Measurements from ENCODE around the gene AFAP1L2.
"Not testable (repeated sequence)": the region's sequence is repeated elsewhere in the genome, so short reads cannot be mapped to it uniquely, and the experiment has no call there.

Gene AFAP1L2

DNA sequence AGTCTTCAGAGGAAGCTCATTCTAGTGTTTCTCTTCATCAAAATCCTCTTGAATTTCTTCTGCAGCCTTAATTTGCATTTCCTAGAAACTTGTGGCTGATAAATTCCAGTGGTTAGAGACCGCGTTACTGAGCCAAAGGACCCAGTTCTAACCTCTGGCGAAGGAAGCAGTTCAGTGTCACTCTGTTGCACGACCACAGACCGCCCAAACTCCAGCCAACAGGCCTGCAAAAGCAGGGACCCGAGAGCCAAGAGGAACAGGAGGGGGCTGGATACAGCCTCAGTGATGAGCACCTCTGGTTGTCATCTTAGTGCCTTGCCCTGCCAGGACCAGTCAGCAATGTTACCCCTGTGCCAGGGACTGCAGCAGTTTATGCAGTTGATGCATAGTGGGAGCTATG is 70.0 kb downstream of the AFAP1L2 start:
- DNase-seq = no peak

GRCh38 chr10:114333441-114333840 is 70.9 kb downstream of the AFAP1L2 start:
- not testable (repeated sequence) for DNase-seq

DNA sequence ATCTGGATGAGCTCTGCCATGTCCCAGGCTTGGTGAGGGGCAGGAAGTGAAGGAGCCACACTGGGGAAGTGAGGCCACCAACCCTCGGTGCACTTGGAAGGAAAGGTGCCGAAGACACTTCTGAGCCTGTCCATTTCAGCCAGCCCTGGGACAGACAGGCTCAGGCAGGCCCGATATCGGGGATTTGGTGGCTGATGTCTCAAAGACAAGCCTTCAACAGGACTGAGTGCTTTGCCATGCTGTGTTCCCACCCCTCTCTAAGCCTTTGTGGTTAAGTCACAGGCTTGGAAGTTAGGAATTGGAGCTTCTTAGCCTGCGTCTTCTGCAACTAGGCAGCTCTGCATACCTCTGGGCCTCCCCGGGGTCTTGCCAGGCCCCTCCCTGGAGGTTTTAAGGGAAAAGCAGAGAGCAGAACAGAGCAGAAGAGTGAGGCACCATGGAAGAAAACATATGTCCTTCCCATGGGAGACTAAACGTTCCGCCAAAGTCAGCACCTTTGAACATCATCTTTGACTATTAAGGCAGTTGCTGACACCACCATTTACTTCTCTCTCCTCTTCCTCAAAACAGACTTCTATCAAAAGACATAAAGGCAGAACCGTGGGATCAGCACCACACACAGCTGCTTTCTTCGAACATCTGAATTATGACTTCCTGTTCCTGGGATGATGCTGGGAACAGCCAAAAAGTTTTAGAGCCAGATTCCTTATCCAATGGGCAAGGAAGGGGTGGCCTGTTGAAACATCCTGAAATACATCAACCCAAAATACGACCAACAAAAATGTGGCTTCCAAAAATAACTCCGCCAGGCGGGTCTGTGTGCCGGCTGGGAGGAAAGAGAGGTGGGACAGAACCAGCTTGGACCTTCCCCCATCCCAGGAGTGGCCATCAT is 71.8 kb downstream of the AFAP1L2 start:
- DNase-seq = no peak

GRCh38 chr10:114329634-114330365 is 74.5 kb downstream of the AFAP1L2 start:
- no peak for DNase-seq

- DNase-seq = no peak
Measured at GRCh38 chr10:114328874-114329273, 75.4 kb downstream of the AFAP1L2 start.

GRCh38 chr10:114328441-114328812 is 75.9 kb downstream of the AFAP1L2 start:
- no peak for DNase-seq

DNA sequence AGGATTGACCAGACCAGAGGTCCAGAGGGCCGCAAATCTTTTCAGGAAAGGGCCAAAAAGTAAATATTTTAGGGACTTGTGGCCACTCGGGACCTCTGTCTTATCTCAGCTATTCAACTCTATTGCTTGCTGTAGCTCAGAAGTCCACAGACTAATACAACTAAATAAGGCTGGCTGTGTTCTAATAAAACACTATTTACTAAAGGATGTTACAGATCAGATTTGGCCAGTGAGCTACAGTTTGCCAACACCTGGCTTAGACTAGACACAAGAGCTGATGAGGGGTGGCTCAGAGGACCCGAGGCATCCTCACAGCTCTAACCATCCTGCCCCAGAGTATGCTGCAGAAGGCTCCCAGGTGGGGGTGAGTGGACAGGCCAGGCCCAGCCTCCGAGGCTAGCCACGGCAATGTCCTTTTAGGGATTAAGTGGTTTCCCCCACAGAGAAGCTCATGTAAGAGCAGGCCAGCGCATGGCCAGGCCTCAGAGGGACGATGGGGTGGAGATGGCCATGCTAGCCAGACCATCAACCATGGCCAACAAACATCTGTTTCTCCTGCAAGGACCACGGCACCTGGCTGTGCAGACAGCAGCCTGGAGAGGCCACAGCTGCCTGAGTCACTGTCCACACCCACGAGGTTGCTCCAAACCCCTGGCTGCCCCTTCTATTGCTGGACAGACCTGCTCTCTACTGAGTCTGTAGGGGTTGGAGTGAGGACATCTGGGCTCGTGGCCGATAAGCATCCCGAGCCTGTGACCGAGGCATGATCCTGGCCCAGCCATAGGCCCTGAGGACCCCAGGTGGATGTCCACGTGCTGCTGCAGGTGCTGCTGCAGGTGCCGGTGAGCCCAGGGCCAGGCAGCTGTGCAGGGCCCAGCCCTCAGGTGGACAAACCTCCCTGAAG is 76.5 kb downstream of the AFAP1L2 start:
- no peak for DNase-seq

DNA sequence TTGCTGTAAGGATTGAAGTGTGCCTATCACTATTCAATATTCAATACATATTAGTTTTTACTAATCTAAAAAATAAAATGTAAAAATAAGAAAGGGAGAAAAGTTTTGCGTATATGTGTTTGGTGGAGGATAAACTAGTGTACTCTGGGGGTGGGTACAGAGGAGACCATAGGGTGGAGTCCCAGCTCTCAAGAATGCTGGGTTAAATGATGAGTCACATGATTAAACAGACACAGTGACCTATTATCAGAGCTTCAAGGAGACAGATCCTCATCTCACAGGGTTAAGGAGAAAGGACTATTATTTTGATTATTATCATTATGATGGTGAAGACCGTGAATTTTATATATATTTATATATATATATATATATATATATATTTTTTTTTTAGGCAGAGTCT is 77.5 kb downstream of the AFAP1L2 start:
- DNase-seq = no peak

DNA sequence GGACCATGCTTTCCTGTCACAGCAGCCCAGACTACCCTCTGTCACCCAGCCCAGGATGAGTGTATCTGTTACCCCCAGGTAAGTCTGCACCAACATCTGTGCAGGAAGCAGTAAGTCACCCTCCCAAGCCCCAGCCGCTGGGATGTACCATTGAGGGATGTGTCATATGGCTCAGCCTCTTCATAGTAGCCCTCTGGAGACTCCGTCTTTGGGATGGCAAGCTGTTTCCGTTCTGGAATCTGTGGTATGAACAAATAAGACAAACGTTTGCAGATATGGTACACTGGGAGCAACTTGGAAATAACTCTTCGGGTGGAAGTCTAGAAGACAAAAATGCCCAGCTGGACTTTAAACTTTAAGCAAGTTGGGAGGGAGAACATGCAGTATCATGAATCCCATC is 81.3 kb downstream of the AFAP1L2 start:
- no peak for DNase-seq

GRCh38 chr10:114322344-114322743 is 82.0 kb downstream of the AFAP1L2 start:
- no peak for DNase-seq

- no peak for DNase-seq
Measured at GRCh38 chr10:114320249-114321116, 83.8 kb downstream of the AFAP1L2 start.

GRCh38 chr10:114319406-114320248 is 84.7 kb downstream of the AFAP1L2 start:
- no peak for DNase-seq

DNA sequence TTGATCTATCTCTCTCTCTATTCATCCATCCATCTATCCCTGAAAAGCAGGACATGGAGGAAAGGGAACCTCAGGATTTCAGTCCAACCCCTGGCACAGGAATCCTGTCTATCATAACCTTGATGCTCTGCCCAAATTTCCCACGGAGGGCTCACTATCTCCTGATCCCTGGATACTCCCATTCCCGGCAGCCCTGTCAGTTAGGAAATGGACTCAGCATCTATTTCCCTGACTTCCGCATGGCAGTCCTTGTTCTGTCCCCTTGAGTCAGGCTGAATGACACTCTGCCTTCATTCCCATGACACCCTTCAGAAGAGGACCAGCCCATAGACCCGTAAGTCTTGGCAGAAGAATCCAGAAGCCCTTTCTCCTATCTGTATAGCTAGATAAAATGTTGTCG is 87.6 kb downstream of the AFAP1L2 start:
- no peak for DNase-seq

- DNase-seq = no peak
Measured at GRCh38 chr10:114315566-114316420, 88.5 kb downstream of the AFAP1L2 start.

GRCh38 chr10:114313866-114314265 is 90.4 kb downstream of the AFAP1L2 start:
- DNase-seq = no peak

DNA sequence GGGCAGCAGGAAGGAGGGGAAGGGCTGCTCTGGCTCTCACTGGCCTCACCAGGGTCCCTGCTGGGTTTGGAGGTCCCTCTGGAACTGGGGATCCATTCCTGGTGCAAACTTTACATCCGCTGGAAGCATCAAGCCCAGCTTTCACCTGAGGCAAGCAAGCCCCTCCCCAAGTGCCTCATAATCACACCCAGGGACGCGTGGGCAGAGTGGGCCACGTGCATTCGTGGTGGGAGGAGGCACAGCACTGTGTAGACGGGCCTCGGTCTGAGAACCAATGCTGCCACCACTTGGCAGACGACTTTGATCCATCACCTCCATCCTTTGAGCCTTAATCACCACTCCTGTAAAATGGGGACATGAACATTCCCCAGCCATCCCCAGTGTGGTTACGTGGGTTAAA is 91.2 kb downstream of the AFAP1L2 start:
- DNase-seq = no peak

DNA sequence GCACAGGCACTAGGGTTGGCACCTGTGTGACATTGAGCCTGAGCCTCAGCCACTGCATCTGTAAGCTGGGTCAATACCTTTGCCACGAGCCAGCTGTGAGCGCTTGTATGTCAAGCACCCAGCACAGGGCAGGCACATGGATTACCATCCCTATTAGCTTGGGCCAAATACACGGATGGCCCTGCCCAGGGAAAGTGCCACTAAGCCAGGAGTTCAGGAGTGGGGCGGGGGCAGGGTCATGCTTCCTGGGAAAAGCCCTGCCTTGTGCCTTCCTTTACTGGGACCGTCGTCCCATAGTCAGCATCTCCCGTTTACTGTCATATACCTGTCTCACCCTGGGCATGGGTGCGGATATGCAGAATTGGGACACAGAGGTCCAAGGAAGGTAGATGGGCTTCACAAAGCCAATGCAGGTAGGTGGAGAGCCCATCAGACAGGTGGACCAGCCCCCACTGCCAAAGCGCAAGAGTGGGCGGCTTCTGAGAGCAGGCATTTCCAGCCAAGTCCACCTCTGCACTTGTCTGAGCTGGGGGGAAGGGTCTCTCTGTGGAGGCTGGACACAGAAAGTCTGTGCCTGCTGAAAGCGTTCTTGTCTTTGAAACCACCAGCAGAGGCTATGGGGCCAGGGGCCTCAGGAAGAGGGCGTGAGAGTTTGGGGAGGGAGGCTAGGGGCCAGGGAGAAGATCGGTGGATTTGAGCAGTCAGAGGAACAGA is 92.6 kb downstream of the AFAP1L2 start:
- no peak for DNase-seq

- DNase-seq = no peak
Measured at GRCh38 chr10:114311023-114311422, 93.3 kb downstream of the AFAP1L2 start.

GRCh38 chr10:114310346-114310745 is 94.0 kb downstream of the AFAP1L2 start:
- DNase-seq = no peak

DNA sequence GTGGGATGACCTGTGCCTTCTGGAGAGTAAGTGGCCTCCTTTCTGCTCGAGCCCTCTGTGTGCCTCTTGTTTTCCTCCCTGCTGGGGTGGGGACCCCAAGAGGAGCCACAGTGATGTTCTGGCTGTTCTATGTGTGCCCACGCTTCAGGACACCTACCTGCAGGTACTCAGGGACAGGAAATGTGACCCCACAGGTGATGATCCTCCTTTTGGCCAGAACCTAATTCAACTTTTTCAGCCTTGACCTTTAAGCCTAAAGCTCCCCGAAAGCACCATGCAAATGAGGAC is 95.0 kb downstream of the AFAP1L2 start:
- DNase-seq = no peak
